ENCODE measurements around the gene PCED1B. TPM values are rescaled to one million over a fixed set of nuclear protein-coding genes. Genes with fewer than 3 reads are reported as not detected.
"Not testable (repeated sequence)": the region's sequence is repeated elsewhere in the genome, so short reads cannot be mapped to it uniquely, and the experiment has no call there.

The PCED1B gene
- total RNA-seq, 1 donor from 2014 or later, result 0.67 TPM

DNA sequence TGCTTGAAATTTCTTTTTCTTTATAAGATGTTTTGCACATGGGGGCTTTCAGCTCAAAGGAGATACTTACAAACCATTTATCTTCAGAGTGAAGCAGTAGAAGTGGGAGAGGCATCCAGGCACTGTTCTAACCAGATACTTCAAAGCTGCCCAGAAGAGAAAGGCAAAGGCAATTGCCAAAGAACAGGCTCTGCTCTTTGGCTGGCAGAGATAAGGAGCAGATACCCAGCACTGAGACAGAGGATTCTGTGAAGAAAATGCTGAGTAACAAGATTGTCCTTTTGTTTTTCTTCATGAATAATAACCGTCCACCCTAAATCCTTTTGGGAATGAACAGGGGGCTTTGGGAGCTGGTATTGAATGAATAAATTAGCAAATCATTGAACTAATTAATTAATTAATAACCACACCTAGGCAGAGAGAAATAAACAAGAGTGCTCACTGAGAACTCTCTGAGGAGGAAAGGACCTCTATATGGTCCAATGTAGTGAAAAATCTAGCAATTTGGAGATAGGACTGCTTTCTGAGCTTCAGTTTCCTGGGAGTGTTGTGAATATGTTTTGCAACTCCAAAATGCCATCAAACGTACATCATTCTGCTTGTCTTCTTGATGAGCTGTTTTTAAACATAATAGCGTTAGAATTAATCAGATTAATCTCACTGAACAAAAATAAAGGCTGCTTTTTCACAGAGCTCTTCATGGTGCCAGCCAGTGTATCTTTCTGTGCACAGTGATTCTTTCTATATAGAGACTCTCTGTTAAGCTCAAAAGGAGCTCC lies 193.2 kb downstream of the PCED1B start:
- ATAC-seq (ENCODE audit: poor library complexity), result no peak
- no peak for DNase-seq
- intact Hi-C loops (cut with DNase I), result no loop called here

DNA sequence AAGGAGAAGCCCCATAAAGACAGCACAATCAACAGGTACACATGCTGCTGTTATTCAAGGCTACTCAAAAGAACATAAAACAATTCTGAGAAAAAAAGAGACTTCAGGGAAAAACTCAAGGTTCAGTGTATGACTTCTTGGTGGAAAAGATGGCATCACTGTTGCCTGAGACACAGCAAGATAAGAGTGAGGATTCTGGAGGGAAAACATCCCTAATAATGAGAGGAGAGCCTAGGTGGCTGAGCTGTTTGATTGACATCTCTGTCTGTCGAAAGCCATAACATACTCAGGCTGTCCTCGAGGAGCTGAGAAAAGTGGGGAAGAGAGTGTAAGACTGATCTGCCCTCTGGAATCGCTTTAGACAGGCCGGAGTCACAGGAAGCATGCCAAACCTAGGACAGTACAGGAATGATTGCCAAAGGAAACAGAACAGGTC lies 193.8 kb downstream of the PCED1B start:
- DNase-seq (no peak), ATAC-seq (ENCODE audit: poor library complexity) (no peak)
- intact Hi-C loops (cut with DNase I), result no loop called here

DNA sequence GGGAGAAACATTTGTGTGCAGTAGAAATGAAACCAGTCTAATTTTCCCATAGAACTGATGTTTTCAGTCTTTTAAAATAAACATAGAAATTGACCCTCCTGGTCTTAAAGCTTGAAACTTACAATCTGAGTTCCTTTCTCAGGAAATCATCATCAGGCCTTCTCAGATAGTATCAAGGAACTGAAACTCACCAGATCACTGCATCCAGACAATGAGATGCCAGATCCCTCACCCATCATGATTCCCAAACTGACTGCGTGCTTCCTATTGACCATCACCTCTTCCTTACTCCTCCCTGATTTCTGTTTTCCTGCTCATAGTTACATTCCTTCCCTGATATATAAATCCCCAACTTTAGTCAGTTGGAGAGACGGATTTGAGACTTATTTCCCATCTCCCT lies 195.3 kb downstream of the PCED1B start:
- no peak for ATAC-seq (ENCODE audit: poor library complexity)
- intact Hi-C loops (cut with DNase I), result no loop called here
- no peak for DNase-seq

GRCh38 chr12:47276253-47276620 lies 196.8 kb downstream of the PCED1B start:
- no peak for ATAC-seq (ENCODE audit: poor library complexity)

DNA sequence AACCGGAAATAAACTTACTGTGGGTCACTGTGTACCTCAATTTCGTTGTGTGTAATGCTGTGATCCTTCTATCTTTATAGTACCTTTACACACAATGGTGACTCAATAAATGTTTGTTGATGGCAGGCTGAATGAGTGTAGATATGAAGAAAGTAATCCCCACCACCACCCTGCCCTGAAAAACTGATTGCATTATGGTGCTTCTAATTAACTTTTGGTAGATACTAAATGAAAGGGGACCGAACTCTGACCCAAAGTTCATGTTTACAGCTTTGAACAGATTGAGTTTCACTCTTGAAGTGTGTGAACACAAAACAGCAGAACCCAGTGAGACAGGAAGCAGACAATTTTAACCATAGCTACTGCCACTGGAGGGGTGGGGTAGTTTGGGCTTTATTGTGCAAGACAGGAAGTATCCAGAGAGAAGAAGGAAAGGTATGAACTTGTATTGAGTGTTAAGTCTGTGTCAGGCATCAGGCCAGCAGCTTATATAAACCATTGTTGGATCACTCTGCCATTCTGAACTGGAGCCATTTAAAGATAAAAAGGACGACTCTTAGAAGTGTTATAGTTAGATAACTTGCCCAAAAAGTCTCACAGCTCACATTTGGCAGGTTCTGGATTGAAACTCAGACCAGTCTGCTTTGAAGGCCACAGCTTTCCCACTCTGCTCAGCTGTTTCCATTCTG lies 197.3 kb downstream of the PCED1B start:
- intact Hi-C loops (cut with DNase I), result no loop called here
- DNase-seq, result no peak
- ATAC-seq (ENCODE audit: poor library complexity), result peak; percentile 82

More at GRCh38 chr12:47276253-47276620, 196.8 kb downstream of the PCED1B start:
- intact Hi-C loops (cut with DNase I), result no loop called here
- DNase-seq, result no peak

GRCh38 chr12:47277972-47278448 lies 198.6 kb downstream of the PCED1B start:
- intact Hi-C loops (cut with DNase I), result no loop called here
- no peak for DNase-seq
- no peak for ATAC-seq (ENCODE audit: poor library complexity)

GRCh38 chr12:47279758-47280157 lies 200.3 kb downstream of the PCED1B start:
- intact Hi-C loops (cut with DNase I); ATAC-seq (ENCODE audit: poor library complexity); DNase-seq: not testable (repeated sequence)

- DNase-seq, result no peak
- intact Hi-C loops (cut with DNase I), result no loop called here
- no peak for ATAC-seq (ENCODE audit: poor library complexity)
These were observed 201.3 kb downstream of the PCED1B start for GRCh38 chr12:47280543-47281300.

- DNase-seq (no peak), ATAC-seq (ENCODE audit: poor library complexity) (peak; percentile 66)
- intact Hi-C loops (cut with DNase I), result no loop called here
These were observed 202.3 kb downstream of the PCED1B start for GRCh38 chr12:47281667-47282171.

DNA sequence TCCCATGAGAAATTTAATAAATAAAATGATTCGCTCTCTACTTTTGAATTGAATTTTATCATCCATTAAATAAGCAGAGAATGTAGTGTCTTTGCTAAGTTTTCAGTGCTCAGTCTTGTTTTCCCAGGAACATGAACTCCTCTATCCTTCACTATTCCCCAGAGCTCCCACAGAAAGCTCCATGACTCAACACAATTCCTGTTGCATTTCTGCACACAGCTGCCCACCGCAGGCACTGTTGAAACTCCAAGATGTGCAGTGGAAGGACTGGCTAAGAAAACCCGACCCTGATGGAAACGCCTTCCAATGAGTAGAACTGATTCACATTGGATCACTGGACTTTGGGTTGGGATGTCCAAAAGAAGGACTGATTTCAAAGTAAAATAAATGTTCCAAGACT lies 202.8 kb downstream of the PCED1B start:
- peak; percentile 79 for ATAC-seq (ENCODE audit: poor library complexity)
- DNase-seq, result no peak
- intact Hi-C loops (cut with DNase I), result no loop called here

Small RNAs within 50 kb of the gene (microRNA-seq; reads per million reads assigned to microRNA genes)
- gene MIR4698, result not detected

Other genes with a start within 250 kb of the PCED1B start
- 2.0 TPM for gene AMIGO2, start 338 bp downstream of the PCED1B start, total RNA-seq